GM21367 (cell line): Measurements from ENCODE around the gene DISP2.

Source experiments
- ATAC-seq: cut with Tn5 transposase; IDR thresholded peaks from one replicate; pipeline ENCODE4 v1.9.1; 2021; ENCODE audit not compliant: unreplicated experiment

DISP2 gene

GRCh38 chr15:40361640-40362039, 3.6 kb downstream of the DISP2 start:
- no peak for ATAC-seq

GRCh38 chr15:40363611-40364010, 5.6 kb downstream of the DISP2 start:
- ATAC-seq = no peak

GRCh38 chr15:40364251-40364650, 6.2 kb downstream of the DISP2 start:
- no peak for ATAC-seq

- ATAC-seq = no peak
These were observed 7.0 kb downstream of the DISP2 start for GRCh38 chr15:40365016-40365415.

- no peak for ATAC-seq
These were observed 7.8 kb downstream of the DISP2 start for GRCh38 chr15:40365624-40366456.

GRCh38 chr15:40366457-40367370, 8.7 kb downstream of the DISP2 start:
- no peak for ATAC-seq

- no peak for ATAC-seq
These were observed 9.3 kb downstream of the DISP2 start for GRCh38 chr15:40367371-40367685.

- ATAC-seq = peak; percentile 57
These were observed 9.9 kb downstream of the DISP2 start for GRCh38 chr15:40367686-40368611.

- ATAC-seq = no peak
These were observed 10.9 kb downstream of the DISP2 start for GRCh38 chr15:40368719-40369473.

- no peak for ATAC-seq
These were observed 11.5 kb downstream of the DISP2 start for GRCh38 chr15:40369474-40369869.

- no peak for ATAC-seq
These were observed 12.0 kb downstream of the DISP2 start for GRCh38 chr15:40369971-40370370.

- ATAC-seq = no peak
These were observed 15.0 kb downstream of the DISP2 start for GRCh38 chr15:40372981-40373380.

GRCh38 chr15:40377606-40378005, 19.6 kb downstream of the DISP2 start:
- ATAC-seq = no peak

- ATAC-seq = no peak
These were observed 21.4 kb downstream of the DISP2 start for GRCh38 chr15:40379374-40379773.

- no peak for ATAC-seq
These were observed 21.8 kb downstream of the DISP2 start for GRCh38 chr15:40379853-40380252.

- ATAC-seq = no peak
These were observed 22.6 kb downstream of the DISP2 start for GRCh38 chr15:40380636-40381035.

GRCh38 chr15:40381818-40382529, 24.0 kb downstream of the DISP2 start:
- no peak for ATAC-seq

GRCh38 chr15:40382580-40383456, 24.8 kb downstream of the DISP2 start, which contains the start of gene KNSTRN:
Gene KNSTRN, plus strand, starts transcription at chr15:40382721. Its CDS starts 115 bp downstream, at chr15:40382836.
- peak; percentile 82 for ATAC-seq

GRCh38 chr15:40386480-40386879, 28.5 kb downstream of the DISP2 start:
- no peak for ATAC-seq
